Thymus (tissue), 11 donors: ENCODE results near the gene KAZN. TPM values are rescaled to one million over a fixed set of nuclear protein-coding genes. Genes with fewer than 3 reads are reported as not detected.
A peak's percentile ranks its signal among the peaks of the same experiment; 100 is the strongest.

Experiments
- DNase-seq, 9 donors: peaks; one replicate each; pipeline ENCODE4 v3.0.0-alpha.2; 2013; ENCODE audit warnings: low spot score in 9 of 9, low read depth in 6 of 9, missing footprints in 1 of 9
- H3K27ac ChIP-seq, 2 donors: one replicate each; pipeline ENCODE4 v1.5.1; 2013; ENCODE audit warnings: control low read depth in 1 of 2, low read depth in 1 of 2, low read length in 1 of 2, mild to moderate bottlenecking in 1 of 2, moderate library complexity in 1 of 2
- H3K27me3 ChIP-seq, 2 donors: one replicate each; pipeline ENCODE4 v1.5.1; 2013; ENCODE audit warnings: low read length in 1 of 2; ENCODE audit not compliant: control insufficient read depth in 2 of 2, insufficient read depth in 1 of 2
- H3K36me3 ChIP-seq, 2 donors: one replicate each; pipeline ENCODE4 v1.5.1; 2013; ENCODE audit warnings: low read length in 1 of 2, mild to moderate bottlenecking in 1 of 2, moderate library complexity in 1 of 2; ENCODE audit not compliant: control insufficient read depth in 2 of 2, insufficient read depth in 2 of 2
- H3K4me1 ChIP-seq, 2 donors: one replicate each; pipeline ENCODE4 v1.5.1; 2013; ENCODE audit warnings: low read length in 2 of 2; ENCODE audit not compliant: control insufficient read depth in 2 of 2, insufficient read depth in 2 of 2
- H3K4me3 ChIP-seq, 2 donors: one replicate each; pipeline ENCODE4 v1.5.1; 2013; ENCODE audit warnings: low read length in 2 of 2, control low read depth in 1 of 2, mild to moderate bottlenecking in 1 of 2
- H3K9me3 ChIP-seq, 2 donors: one replicate each; pipeline ENCODE4 v1.5.1; 2013; ENCODE audit warnings: low read length in 1 of 2, mild to moderate bottlenecking in 1 of 2; ENCODE audit not compliant: control insufficient read depth in 2 of 2, insufficient read depth in 1 of 2
- WGBS: extraction: QIAGEN DNeasy Blood & Tissue Kit; methylation state at CpG from one replicate; pipeline ENCODE4 v1.1.7; 2013; 5-methylcytosine and 5-hydroxymethylcytosine counted together
- polyA plus RNA-seq: library from polyadenylated mRNA; stranded (reverse); fragments of 200-250 nt; gene quantifications from one replicate; pipeline ENCODE4 v1.2.3, GENCODE V29; 2013
- total RNA-seq: library from RNA; stranded (reverse); fragments of 120-200 nt; gene quantifications from one replicate; pipeline ENCODE4 v1.2.4, GENCODE V29; 2013
- donor health status: healthy.

Gene KAZN
- total and polyA plus RNA-seq, 2 donors = 1.3 to 5.7 TPM

DNA sequence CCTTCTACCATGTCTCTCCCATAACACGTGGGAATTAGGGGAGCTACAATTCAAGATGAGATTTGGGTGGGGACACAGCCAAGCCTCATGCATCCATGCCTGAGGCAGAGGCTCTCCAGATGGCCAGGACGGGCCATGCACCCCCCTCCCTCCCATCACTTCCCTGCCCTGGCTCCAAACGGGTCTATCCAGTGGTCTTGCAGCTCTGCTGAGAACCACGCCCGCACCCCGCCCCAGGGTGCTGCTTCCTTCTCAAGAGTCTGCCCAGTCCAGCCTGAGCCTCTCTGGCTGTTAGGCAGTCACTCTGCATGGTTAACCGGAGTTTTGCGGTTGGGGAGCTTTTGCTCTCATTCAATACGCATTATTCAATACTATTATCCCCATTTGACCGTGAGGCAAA lies 423.6 kb downstream of the KAZN start:
- Histone ChIP-seq H3K27me3 (no peaks in the 10 kb centered on the region), H3K36me3 (no peaks in the 10 kb centered on the region), H3K9me3 (no peaks in the 10 kb centered on the region), H3K4me1 (no peaks in the 10 kb centered on the region), H3K27ac (no peak overlapping the region), H3K4me3 (no peak overlapping the region)
- WGBS = 96% methylated on average over 10 of the region's 10 CpGs
- DNase-seq = no peak

DNA sequence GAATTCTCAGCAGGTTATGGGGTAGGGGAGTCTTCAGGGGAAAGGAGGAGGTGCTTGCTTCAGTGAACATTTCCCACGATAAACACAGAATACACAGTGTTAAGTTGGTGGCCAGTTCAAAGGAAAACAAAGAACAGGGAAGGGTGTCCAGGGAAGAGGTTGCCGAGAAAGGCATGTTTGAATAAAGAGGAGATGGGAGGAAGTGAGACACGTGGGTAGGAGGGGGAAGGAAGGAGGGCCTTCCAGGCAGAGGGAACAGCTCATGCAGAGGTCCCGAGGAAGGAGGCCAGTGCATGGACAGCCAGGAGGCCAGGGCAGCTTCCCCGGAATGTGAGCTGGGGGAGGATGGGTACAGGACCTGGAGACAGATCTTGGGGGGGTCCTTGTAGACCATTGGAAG lies 424.7 kb downstream of the KAZN start:
- Histone ChIP-seq H3K27ac (no peak overlapping the region), H3K4me1 (no peaks in the 10 kb centered on the region), H3K36me3 (no peaks in the 10 kb centered on the region), H3K27me3 (no peaks in the 10 kb centered on the region), H3K4me3 (no peak overlapping the region), H3K9me3 (no peaks in the 10 kb centered on the region)
- DNase-seq = no peak
- WGBS = 76% methylated on average over 5 of the region's 5 CpGs

DNA sequence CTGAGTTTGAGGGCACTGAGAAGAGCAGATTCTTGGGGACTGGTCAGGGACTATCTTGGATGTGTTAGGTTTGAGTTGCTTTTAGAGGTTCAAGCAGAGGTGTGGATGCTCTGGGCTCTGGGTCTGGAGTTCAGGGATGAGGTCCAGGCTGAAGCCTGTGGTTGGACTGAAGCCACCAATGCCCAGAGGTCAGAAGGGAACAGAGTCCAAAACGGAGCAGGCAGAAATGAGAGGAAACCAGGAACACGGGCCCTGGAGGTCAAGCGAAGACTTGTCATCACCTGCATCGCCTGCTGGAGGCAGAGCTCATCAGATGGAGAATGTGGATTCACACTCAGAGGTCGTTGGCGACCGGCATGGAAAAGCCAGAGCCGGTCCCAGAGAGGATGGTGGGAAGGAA lies 425.5 kb downstream of the KAZN start:
- WGBS = 95% methylated on average over 8 of the region's 8 CpGs
- Histone ChIP-seq H3K9me3 (no peaks in the 10 kb centered on the region), H3K4me1 (no peaks in the 10 kb centered on the region), H3K27me3 (no peaks in the 10 kb centered on the region), H3K27ac (no peak overlapping the region), H3K4me3 (no peak overlapping the region), H3K36me3 (no peaks in the 10 kb centered on the region)
- no peak for DNase-seq

DNA sequence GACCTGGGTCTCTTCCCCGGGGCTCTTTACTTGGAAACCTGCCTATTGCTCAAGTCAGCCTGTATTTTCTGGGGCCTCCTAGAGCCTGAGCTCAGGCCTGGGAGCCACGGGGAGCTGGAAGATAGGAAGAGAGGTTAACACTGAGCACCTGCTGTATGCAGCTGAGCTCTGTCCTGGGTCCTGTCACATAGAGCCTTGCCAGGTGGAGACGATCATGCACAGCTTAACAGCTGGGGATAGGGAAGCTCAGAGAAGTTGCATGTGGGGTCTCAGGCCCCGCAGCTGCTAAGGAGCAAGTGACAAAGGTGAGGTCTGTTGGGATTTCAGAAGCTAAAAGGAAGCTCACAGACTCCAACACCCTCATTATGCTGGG lies 427.6 kb downstream of the KAZN start:
- H3K27ac ChIP-seq = no peak overlapping the region

DNA sequence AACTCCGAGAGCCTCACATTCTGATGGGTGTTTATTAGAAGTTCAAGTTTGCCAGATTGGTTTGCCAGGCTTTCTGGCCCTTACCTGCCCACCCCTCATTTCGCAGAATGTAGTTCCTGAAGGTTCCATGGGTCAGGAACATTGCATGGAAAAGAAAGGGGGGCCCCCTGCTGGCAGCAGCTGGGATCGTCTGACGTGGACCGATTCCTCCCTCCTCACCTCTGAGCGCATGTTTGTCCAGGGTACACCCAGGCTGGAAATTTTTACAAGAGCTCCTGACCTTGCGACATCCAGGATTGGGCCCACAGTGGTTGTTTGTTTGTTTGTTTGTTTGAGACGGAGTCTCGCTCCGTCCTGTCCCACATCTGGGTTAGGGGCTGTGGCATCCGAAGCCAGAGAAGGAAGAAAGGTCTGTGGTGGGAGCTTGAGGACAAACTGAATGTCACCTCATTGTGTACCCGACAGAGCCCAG lies 429.1 kb downstream of the KAZN start:
- no peak overlapping the region for H3K4me3 ChIP-seq
- H3K4me1 ChIP-seq = no peaks in the 10 kb centered on the region
- no peaks in the 10 kb centered on the region for H3K36me3 ChIP-seq
- no peak overlapping the region for H3K27ac ChIP-seq
- H3K9me3 ChIP-seq = no peaks in the 10 kb centered on the region
- peak in 3 of 9 donors; percentile 18 to 27 (median 27) for DNase-seq
- WGBS = 56% methylated on average over 12 of the region's 12 CpGs
- H3K27me3 ChIP-seq = no peaks in the 10 kb centered on the region

More for the DNA sequence above, 427.6 kb downstream of the KAZN start:
- Histone ChIP-seq H3K4me1 (no peaks in the 10 kb centered on the region), H3K36me3 (no peaks in the 10 kb centered on the region), H3K9me3 (no peaks in the 10 kb centered on the region), H3K27me3 (no peaks in the 10 kb centered on the region), H3K4me3 (no peak overlapping the region)
- WGBS = 89% methylated on average over 4 of the region's 4 CpGs
- DNase-seq = no peak

DNA sequence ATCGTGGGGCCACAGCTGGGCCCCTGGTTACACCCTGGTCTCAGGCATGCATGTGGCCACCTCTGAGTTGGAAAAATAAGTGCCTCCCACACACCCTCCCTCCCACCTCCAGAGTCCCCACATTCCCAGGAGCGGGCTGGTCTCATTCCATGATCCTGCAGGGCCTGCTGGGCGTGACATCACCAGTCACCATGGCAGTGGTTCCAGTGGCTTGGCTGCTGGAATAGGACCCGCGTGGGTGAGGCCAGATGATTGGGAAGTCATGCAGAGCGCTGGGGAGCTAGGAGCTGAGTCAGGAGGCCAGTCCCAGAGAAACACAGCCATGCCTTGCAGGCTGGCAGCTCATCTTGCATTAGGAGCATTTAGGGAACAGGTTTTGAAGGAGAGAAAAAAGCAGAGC lies 429.6 kb downstream of the KAZN start:
- no peak overlapping the region for H3K4me3 ChIP-seq
- no peaks in the 10 kb centered on the region for H3K9me3 ChIP-seq
- H3K36me3 ChIP-seq = no peaks in the 10 kb centered on the region
- DNase-seq = no peak
- no peak overlapping the region for H3K27ac ChIP-seq
- no peaks in the 10 kb centered on the region for H3K27me3 ChIP-seq
- 86% methylated on average over 6 of the region's 6 CpGs for WGBS
- no peaks in the 10 kb centered on the region for H3K4me1 ChIP-seq

DNA sequence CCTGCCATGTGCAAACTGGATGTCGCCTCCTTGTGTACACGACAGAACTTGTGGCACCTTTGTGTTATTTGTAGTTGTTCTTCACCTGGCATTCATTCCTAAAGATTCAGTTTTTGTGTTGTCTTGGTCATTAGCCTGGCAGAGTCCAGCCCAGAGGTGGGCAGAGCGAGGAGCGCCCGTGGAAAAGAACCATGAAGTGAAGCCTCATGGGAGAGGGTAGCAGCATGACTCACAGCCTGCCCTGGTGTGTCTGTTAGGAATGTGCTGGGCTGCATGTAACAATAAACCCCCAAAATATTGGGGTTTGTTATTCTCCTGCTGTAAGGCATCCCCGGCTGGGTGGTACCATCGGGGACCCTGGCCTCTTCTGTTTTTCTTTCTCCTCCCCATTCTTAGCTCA lies 430.1 kb downstream of the KAZN start:
- no peak overlapping the region for H3K27ac ChIP-seq
- H3K4me1 ChIP-seq = no peaks in the 10 kb centered on the region
- H3K4me3 ChIP-seq = no peak overlapping the region
- no peak for DNase-seq
- H3K27me3 ChIP-seq = no peaks in the 10 kb centered on the region
- WGBS = 97% methylated on average over 7 of the region's 7 CpGs
- H3K36me3 ChIP-seq = no peaks in the 10 kb centered on the region
- H3K9me3 ChIP-seq = no peaks in the 10 kb centered on the region

DNA sequence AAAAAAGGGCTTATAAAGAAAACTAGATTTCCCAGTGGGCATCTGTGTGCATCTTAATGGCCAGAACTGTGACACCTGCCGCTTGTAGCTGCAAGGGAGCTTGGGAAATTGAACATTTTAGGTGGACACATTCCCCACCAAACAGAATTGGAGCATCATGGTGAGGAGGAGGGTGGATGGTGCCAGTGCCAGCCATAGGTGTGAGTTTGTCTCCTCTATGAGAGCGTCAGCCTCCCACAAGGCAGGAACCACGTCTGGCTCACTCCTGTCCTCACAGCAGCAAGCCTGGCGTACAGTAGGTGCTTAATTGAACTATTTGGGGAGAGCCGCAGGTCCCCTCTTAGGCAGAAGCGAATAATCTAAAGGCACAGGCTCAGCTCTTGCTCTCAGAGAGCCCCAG lies 430.6 kb downstream of the KAZN start:
- Histone ChIP-seq H3K9me3 (no peaks in the 10 kb centered on the region), H3K27ac (no peak overlapping the region), H3K36me3 (no peaks in the 10 kb centered on the region), H3K4me3 (no peak overlapping the region), H3K27me3 (no peaks in the 10 kb centered on the region), H3K4me1 (no peaks in the 10 kb centered on the region)
- 95% methylated on average over 6 of the region's 6 CpGs for WGBS
- no peak for DNase-seq

DNA sequence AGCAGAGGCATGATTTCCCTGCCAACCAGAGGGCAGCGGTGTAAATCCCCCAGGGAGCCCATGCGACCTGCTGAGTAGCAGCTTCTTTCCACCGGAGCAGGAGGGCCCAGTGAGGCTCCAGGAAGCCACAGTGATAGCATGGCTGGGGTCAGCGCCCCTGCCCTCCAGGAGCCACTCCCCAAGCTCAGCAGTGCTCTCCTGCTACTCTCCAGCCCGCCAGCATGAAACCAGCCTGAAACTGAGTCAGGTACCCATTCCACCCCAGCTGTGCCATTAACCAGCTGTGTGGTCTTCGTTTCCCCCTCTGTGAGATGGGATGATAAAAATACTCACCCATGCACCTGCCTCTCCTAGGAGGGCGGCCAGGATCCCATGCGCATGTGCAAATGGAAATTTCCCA lies 431.3 kb downstream of the KAZN start:
- Histone ChIP-seq H3K4me3 (no peak overlapping the region), H3K36me3 (no peaks in the 10 kb centered on the region), H3K27ac (no peak overlapping the region), H3K4me1 (no peaks in the 10 kb centered on the region), H3K9me3 (no peaks in the 10 kb centered on the region), H3K27me3 (no peaks in the 10 kb centered on the region)
- no peak for DNase-seq
- 93% methylated on average over 8 of the region's 8 CpGs for WGBS
